GM23248 (cell line): Measurements from ENCODE around the gene LRP1. TPM values are rescaled to one million over a fixed set of nuclear protein-coding genes. Genes with fewer than 3 reads are reported as not detected.
"Not testable (repeated sequence)": the region's sequence is repeated elsewhere in the genome, so short reads cannot be mapped to it uniquely, and the experiment has no call there.

Experiments used
- DNase-seq: peaks from one replicate; pipeline ENCODE4 v3.0.0-alpha.2; 2015
- H2AFZ ChIP-seq: fragments of 200-600 bp; sonication (generic); 2 replicates; pipeline ENCODE4 v1.6.1; 2016; ENCODE audit warnings: antibody characterized with exemption
- H3F3A ChIP-seq: fragments of 200-600 bp; sonication (generic); 2 replicates; pipeline ENCODE4 v1.6.1; 2016; ENCODE audit warnings: mild to moderate bottlenecking, antibody characterized with exemption, mixed run types; ENCODE audit not compliant: insufficient read depth
- H3K27ac ChIP-seq: fragments of 200-600 bp; sonication (generic); 2 replicates; pipeline ENCODE4 v1.5.1; 2016; ENCODE audit warnings: mild to moderate bottlenecking
- H3K27me3 ChIP-seq: fragments of 200-600 bp; sonication (generic); replicated peaks from 2 replicates; pipeline ENCODE4 v1.6.1; 2016; ENCODE audit warnings: mild to moderate bottlenecking; ENCODE audit not compliant: insufficient read depth
- H3K36me3 ChIP-seq: fragments of 200-600 bp; sonication (generic); 2 replicates; pipeline ENCODE4 v1.6.1; 2016; ENCODE audit warnings: low read depth, mild to moderate bottlenecking
- H3K4me1 ChIP-seq: fragments of 200-600 bp; sonication (generic); 2 replicates; pipeline ENCODE4 v1.6.1; 2016; ENCODE audit warnings: mild to moderate bottlenecking; ENCODE audit not compliant: insufficient read depth
- H3K4me2 ChIP-seq: fragments of 200-600 bp; sonication (generic); one replicate; pipeline ENCODE4 v1.6.1; 2016; ENCODE audit warnings: mild to moderate bottlenecking; ENCODE audit not compliant: unreplicated experiment
- H3K4me3 ChIP-seq: fragments of 200-600 bp; sonication (generic); 2 replicates; pipeline ENCODE4 v1.5.1; 2016; ENCODE audit warnings: mild to moderate bottlenecking
- H3K79me2 ChIP-seq: fragments of 200-600 bp; sonication (generic); 2 replicates; pipeline ENCODE4 v1.6.1; 2016; ENCODE audit warnings: mild to moderate bottlenecking; ENCODE audit not compliant: insufficient read depth
- H3K9ac ChIP-seq: fragments of 200-600 bp; sonication (generic); 2 replicates; pipeline ENCODE4 v1.6.1; 2016; ENCODE audit warnings: mild to moderate bottlenecking
- H3K9me2 ChIP-seq: fragments of 200-600 bp; sonication (generic); 2 replicates; pipeline ENCODE4 v1.6.1; 2016; ENCODE audit warnings: mixed run types, mild to moderate bottlenecking, moderate library complexity; ENCODE audit not compliant: insufficient read depth
- H3K9me3 ChIP-seq: fragments of 200-600 bp; sonication (generic); one replicate; pipeline ENCODE4 v1.6.1; 2017; ENCODE audit warnings: low read depth
- H4K20me1 ChIP-seq: fragments of 200-600 bp; sonication (generic); 2 replicates; pipeline ENCODE4 v1.6.0; 2016; ENCODE audit not compliant: insufficient read depth
- EZH2 ChIP-seq: fragments of 200-600 bp; sonication (generic); IDR thresholded peaks from 2 replicates; pipeline ENCODE4 v1.6.1; 2018; ENCODE audit warnings: antibody characterized with exemption, mild to moderate bottlenecking; ENCODE audit not compliant: insufficient read depth, poor library complexity, severe bottlenecking
- EZH2phosphoT487 ChIP-seq: fragments of 200-600 bp; sonication (generic); IDR thresholded peaks from 2 replicates; pipeline ENCODE4 v1.6.1; 2018; ENCODE audit warnings: antibody characterized with exemption, moderate library complexity, mild to moderate bottlenecking, low read depth; ENCODE audit not compliant: insufficient read depth
- WGBS, 2 experiments: methylation state at CpG; one replicate each; pipeline ENCODE4 v1.1.6; 2015 to 2017; ENCODE audit warnings: low lambda C conversion rate in 2 of 2, low coverage in 1 of 2; ENCODE audit errors: missing lambda C conversion rate in 2 of 2; 5-methylcytosine and 5-hydroxymethylcytosine counted together
- in situ Hi-C: fragments of 300-500 bp; cut with MboI; formaldehyde crosslinking; loops from 2 replicates; pipeline ENCODE4 v1.15.0; 2020
- polyA plus RNA-seq: library from polyadenylated mRNA; unstranded; fragments of >200 nt; fragmentation: Nextera tagmentation; extraction: Ambion mirVana; gene quantifications from 2 replicates; pipeline ENCODE4 v1.2.1, GENCODE V29; 2016
- total RNA-seq: library from RNA; depleted of rRNA; stranded (reverse); fragments of >200 nt; shearing (Covaris generic); gene quantifications from 2 replicates; pipeline ENCODE4 v1.2.3, GENCODE V29; 2014

Gene LRP1
- total and polyA plus RNA-seq, 2 experiments from 2014 or later: 166 to 257 TPM

GRCh38 chr12:57112492-57113294, 15.6 kb upstream of the LRP1 start:
- H3K9ac ChIP-seq: peak overlapping the region; percentile 94; the same call in 1 of the 2 replicates

GRCh38 chr12:57116580-57117281, 11.6 kb upstream of the LRP1 start:
- peaks cover 16% of the 10 kb centered on the region for H3F3A ChIP-seq
- H3K27ac ChIP-seq: no peak overlapping the region
- no peaks in the 10 kb centered on the region for H3K27me3 ChIP-seq
- H3K9me2 ChIP-seq: no peaks in the 10 kb centered on the region
- H3K36me3 ChIP-seq: no peaks in the 10 kb centered on the region
- no peaks in the 10 kb centered on the region for H3K79me2 ChIP-seq
- H3K9ac ChIP-seq: no peak overlapping the region
- H3K4me3 ChIP-seq: no peak overlapping the region
- in situ Hi-C loops: no loop called here
- no peak for DNase-seq
- no peaks in the 10 kb centered on the region for H4K20me1 ChIP-seq
- peaks cover 23% of the 10 kb centered on the region for H3K4me1 ChIP-seq
- H3K4me2 ChIP-seq: no peak overlapping the region
- H2AFZ ChIP-seq: no peak overlapping the region
- WGBS, 2 experiments: 71 to 72% methylated on average over 5 of the region's 5 CpGs
- no peak for TF ChIP-seq EZH2
- H3K9me3 ChIP-seq: no peaks in the 10 kb centered on the region

More at GRCh38 chr12:57112492-57113294, 15.6 kb upstream of the LRP1 start:
- H3K27ac ChIP-seq: peak overlapping the region; percentile 98
- H2AFZ ChIP-seq: peak overlapping the region; percentile 27; the same call in 1 of the 2 replicates
- no peaks in the 10 kb centered on the region for H3K9me3 ChIP-seq
- no peaks in the 10 kb centered on the region for H3K9me2 ChIP-seq
- H4K20me1 ChIP-seq: no peaks in the 10 kb centered on the region
- peaks cover 35% of the 10 kb centered on the region for H3K79me2 ChIP-seq
- no peaks in the 10 kb centered on the region; the same call in 1 of the 2 replicates for H3K36me3 ChIP-seq
- H3K27me3 ChIP-seq: no peaks in the 10 kb centered on the region
- H3K4me3 ChIP-seq: peak overlapping the region; percentile 83
- H3F3A ChIP-seq: peaks cover 6% of the 10 kb centered on the region; the same call in 1 of the 2 replicates
- peak overlapping the region; percentile 97 for H3K4me2 ChIP-seq
- no peak for TF ChIP-seq EZH2
- TF ChIP-seq EZH2phosphoT487: no peak
- peaks cover 31% of the 10 kb centered on the region for H3K4me1 ChIP-seq
- 64 to 70% methylated on average over 9 of the region's 9 CpGs for WGBS, 2 experiments
- in situ Hi-C loops: no loop called here
- no peak for DNase-seq

GRCh38 chr12:57118711-57119271, 9.5 kb upstream of the LRP1 start:
- H3K9me2 ChIP-seq: no peaks in the 10 kb centered on the region
- no peak overlapping the region for H3K4me2 ChIP-seq
- peak overlapping the region; percentile 57 for H2AFZ ChIP-seq
- DNase-seq: peak; percentile 64
- H4K20me1 ChIP-seq: no peaks in the 10 kb centered on the region
- no peaks in the 10 kb centered on the region for H3K9me3 ChIP-seq
- no peaks in the 10 kb centered on the region for H3K27me3 ChIP-seq
- no peak overlapping the region for H3K9ac ChIP-seq
- no peaks in the 10 kb centered on the region for H3K36me3 ChIP-seq
- TF ChIP-seq EZH2phosphoT487: no peak
- in situ Hi-C loops: no loop called here
- H3F3A ChIP-seq: peaks cover 16% of the 10 kb centered on the region
- H3K4me3 ChIP-seq: no peak overlapping the region
- WGBS, 2 experiments: 47 to 67% methylated on average over 1 of the region's 1 CpG
- H3K27ac ChIP-seq: peak overlapping the region; percentile 52
- no peaks in the 10 kb centered on the region for H3K79me2 ChIP-seq
- peaks cover 16% of the 10 kb centered on the region for H3K4me1 ChIP-seq

- Histone ChIP-seq H3F3A (peaks cover 17% of the 10 kb centered on the region), H3K27me3 (no peaks in the 10 kb centered on the region), H3K4me2 (no peak overlapping the region), H3K4me3 (no peak overlapping the region), H3K79me2 (no peaks in the 10 kb centered on the region), H4K20me1 (no peaks in the 10 kb centered on the region), H3K9me2 (no peaks in the 10 kb centered on the region), H3K9me3 (no peaks in the 10 kb centered on the region), H3K27ac (peak overlapping the region; percentile 52), H3K4me1 (peaks cover 16% of the 10 kb centered on the region), H3K9ac (no peak overlapping the region), H2AFZ (peak overlapping the region; percentile 57), H3K36me3 (no peaks in the 10 kb centered on the region)
- TF ChIP-seq EZH2phosphoT487 (no peak), EZH2 (no peak)
- 62 to 67% methylated on average over 5 of the region's 5 CpGs for WGBS, 2 experiments
- in situ Hi-C loops: loop anchor here (5.0 kb wide), 1 partner anchor 58 kb away; no protein-coding TSS in a partner anchor
- DNase-seq: no peak
Measured at GRCh38 chr12:57119294-57120085, 8.8 kb upstream of the LRP1 start.

- H3K79me2 ChIP-seq, H3K9ac ChIP-seq, H3K36me3 ChIP-seq, DNase-seq, H3K4me2 ChIP-seq, H4K20me1 ChIP-seq, H3K4me3 ChIP-seq, H3K27me3 ChIP-seq, H2AFZ ChIP-seq, H3K9me3 ChIP-seq, H3K27ac ChIP-seq, H3K9me2 ChIP-seq: not testable (repeated sequence)
- peaks cover 21% of the 10 kb centered on the region for H3F3A ChIP-seq
- 91 to 93% methylated on average over 11 of the region's 11 CpGs for WGBS, 2 experiments
- peaks cover 16% of the 10 kb centered on the region for H3K4me1 ChIP-seq
- in situ Hi-C loops: loop anchor here (5.0 kb wide), 1 partner anchor 57 kb away; no protein-coding TSS in a partner anchor
Measured at GRCh38 chr12:57120718-57121117, 7.6 kb upstream of the LRP1 start.
